OCI-LY7 (cell line): ENCODE results near the gene SPAG4.

Experiments used
- CTCF ChIP-seq: fragments of 200-600 bp; sonication (generic); conservative IDR thresholded peaks from 2 replicates; pipeline ENCODE4 v1.5.1; 2014; ENCODE audit warnings: mild to moderate bottlenecking, antibody characterized with exemption, low read length, moderate library complexity, mixed read lengths
- EZH2phosphoT487 ChIP-seq: fragments of 200-600 bp; sonication (generic); IDR thresholded peaks from 2 replicates; pipeline ENCODE4 v1.6.1; 2018; ENCODE audit warnings: low read depth, borderline replicate concordance, mild to moderate bottlenecking, mixed run types, antibody characterized with exemption, low read length, moderate library complexity, mixed read lengths

GRCh38 chr20:35650632-35651031 is 35.0 kb downstream of the SPAG4 start:
- TF ChIP-seq CTCF (no peak), EZH2phosphoT487 (no peak)
